Stimulated activated CD8-positive, alpha-beta memory T cell treated with anti-CD3 and anti-CD28 coated beads, Interleukin-15, amount 100 ng/mL, for 4 hours (primary cell): ENCODE results near the gene LANCL3.
"Not testable (repeated sequence)": the region's sequence is repeated elsewhere in the genome, so short reads cannot be mapped to it uniquely, and the experiment has no call there.

Experiments used
- DNase-seq, 2 donors: peaks; one replicate each; pipeline ENCODE4 v3.0.0-alpha.2; 2020; ENCODE audit warnings: low read depth in 2 of 2

The LANCL3 gene

GRCh38 chrX:37613933-37614332 is 42.5 kb downstream of the LANCL3 start:
- no peak for DNase-seq

- no peak for DNase-seq
Measured at GRCh38 chrX:37627602-37628001, 56.1 kb downstream of the LANCL3 start.

DNA sequence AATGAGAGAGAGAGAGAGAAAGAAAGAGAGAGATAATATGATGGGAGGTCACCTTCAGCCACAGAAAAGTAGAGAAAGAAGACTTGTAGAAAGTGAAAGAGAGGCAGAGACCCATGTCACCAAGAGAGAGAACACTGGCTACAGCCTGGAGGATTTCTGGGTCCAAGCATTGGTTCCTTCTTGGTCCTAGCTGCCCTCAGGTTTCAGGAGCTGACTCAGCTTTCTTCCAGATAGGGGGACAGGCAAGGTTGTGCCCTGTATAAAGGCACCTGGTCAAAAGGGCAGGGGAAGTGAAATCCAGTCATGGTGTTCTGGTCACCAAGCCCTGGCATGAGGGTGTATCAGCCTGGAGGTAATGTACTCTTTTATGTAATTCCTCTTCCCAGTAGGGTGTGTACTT is 66.6 kb downstream of the LANCL3 start:
- DNase-seq = no peak

DNA sequence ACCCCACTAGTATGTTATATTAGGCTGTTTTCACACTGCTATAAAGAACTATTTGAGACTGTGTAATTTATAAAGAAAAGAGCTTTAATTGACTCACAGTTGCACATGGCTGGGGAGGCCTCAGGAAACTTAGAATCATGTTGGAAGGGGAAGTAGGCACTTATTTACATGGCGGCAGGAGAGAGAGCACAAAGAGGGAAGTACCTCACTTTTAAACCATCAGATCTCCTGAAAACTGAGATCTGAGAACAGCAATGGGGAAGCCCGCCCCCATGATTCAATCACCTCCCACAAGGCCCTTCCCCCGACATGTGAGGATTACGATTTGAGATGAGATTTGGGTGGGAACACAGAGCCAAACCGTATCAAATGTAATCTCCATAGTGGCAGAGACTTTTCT is 68.7 kb downstream of the LANCL3 start:
- DNase-seq = no peak

- no peak for DNase-seq
Measured at GRCh38 chrX:37641859-37642258, 70.4 kb downstream of the LANCL3 start.

GRCh38 chrX:37644381-37645305 is 73.2 kb downstream of the LANCL3 start:
- no peak for DNase-seq

DNA sequence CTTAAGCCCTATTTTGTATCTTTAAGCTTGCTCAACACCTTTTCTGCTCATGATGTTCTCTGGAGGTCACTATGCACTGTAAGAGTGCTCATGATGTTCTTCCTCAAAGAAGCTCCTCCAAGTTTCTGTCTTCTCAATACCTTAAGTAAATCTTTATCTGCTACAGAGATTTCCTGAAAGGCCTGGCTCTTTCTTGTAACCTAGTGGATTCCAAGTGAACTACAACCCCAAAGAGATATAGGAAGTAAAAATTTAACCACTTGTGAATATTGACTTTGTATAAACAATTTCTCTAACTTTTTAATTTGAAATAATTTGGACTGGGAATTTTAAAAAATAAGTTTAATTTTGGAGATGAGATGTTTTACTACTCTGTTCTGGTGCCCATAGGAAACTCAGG is 74.8 kb downstream of the LANCL3 start:
- no peak for DNase-seq

DNA sequence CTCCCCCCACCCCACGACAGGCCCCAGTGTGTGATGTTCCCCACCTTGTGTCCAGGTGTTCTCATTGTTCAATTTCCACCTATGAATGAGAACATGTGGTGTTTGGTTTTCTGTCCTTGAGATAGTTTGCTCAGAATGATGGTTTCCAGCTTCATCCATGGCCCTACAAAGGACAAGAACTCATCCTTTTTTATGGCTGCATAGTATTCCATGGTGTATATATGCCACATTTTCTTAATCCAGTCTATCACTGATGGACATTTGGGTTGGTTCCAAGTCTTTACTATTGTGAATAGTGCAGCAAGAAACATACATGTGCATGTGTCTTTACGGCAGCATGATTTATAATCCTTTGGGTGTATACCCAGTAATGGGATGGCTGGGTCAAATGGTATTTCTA is 79.4 kb downstream of the LANCL3 start:
- not testable (repeated sequence) for DNase-seq

GRCh38 chrX:37651921-37652452 is 80.5 kb downstream of the LANCL3 start:
- DNase-seq = no peak

GRCh38 chrX:37652589-37653231 is 81.2 kb downstream of the LANCL3 start:
- DNase-seq = no peak

- no peak for DNase-seq
Measured at GRCh38 chrX:37653397-37654085, 82.1 kb downstream of the LANCL3 start.

- DNase-seq = no peak
Measured at GRCh38 chrX:37658343-37659030, 87.0 kb downstream of the LANCL3 start.

- DNase-seq = no peak
Measured at GRCh38 chrX:37659047-37659446, 87.6 kb downstream of the LANCL3 start.

GRCh38 chrX:37662181-37662580 is 90.7 kb downstream of the LANCL3 start:
- no peak for DNase-seq

GRCh38 chrX:37666516-37666915 is 95.1 kb downstream of the LANCL3 start:
- no peak for DNase-seq

DNA sequence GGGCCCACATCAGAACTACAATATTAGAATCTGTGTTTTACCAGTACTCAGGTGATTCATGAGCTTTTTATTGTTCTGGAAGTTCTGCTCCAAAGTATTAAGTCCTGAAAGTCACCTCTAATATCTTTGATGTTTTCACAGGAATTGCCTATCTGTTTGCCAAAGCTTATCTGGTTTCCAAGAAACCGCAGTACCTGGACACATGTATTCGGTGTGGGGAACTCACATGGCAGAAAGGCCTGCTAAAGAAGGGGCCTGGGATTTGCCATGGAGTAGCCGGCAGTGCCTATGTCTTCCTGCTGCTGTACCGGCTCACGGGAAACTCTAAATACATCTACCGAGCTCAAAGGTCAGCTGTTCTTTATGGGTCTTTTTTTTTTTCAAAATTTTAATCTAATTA is 95.7 kb downstream of the LANCL3 start:
- DNase-seq = no peak

DNA sequence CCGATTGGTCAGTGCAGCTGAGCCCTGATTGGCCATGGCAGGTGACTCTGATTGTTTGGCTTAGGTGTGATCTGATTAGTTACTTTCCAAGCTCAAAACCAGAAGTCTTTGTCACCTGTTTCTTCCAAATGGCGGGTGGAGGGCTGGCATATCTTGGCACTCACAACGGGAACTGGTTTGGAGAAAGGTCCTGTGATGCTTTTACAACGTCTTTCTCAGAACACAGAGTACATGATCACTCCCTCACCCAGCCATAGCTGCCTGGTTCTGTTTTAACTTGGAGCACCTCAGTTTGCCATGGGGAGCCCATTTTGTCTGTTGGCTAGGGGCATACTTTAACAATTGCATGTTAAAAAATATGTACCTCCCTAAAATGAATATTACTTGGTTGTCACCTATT is 101.1 kb downstream of the LANCL3 start:
- no peak for DNase-seq

- no peak for DNase-seq
Measured at GRCh38 chrX:37676811-37677210, 105.3 kb downstream of the LANCL3 start.

- DNase-seq = no peak
Measured at GRCh38 chrX:37677243-37677642, 105.8 kb downstream of the LANCL3 start.

- DNase-seq = no peak
Measured at GRCh38 chrX:37677765-37678164, 106.3 kb downstream of the LANCL3 start.

- no peak for DNase-seq
Measured at GRCh38 chrX:37678574-37678973, 107.1 kb downstream of the LANCL3 start.

GRCh38 chrX:37679230-37679629 is 107.8 kb downstream of the LANCL3 start:
- no peak for DNase-seq
